ENCODE results near the gene LHX4.

Gene LHX4

GRCh38 chr1:180257486-180257885, 27.4 kb downstream of the LHX4 start:
- no peak for DNase-seq (ENCODE audit: low read depth in 2 of 2)

DNA sequence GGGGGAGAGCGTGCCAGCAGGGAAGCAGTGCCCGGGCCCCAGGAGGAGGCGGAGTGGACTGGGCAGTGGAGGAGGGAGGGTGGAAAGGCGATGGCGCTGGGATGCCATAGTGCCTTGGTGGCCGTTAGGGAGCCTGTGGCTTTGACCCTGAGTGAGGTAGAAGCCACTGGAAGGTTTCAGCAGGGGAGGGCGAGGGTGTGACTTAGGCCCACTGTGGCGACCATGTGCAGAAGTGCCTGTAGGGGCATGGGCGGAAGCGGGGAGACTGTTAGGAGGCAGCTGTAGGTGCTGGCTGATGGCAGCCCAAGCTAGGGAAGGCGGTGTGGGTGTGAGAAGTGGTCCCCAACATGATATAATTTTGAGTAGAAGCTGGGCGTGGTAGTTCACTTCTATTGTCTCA, 28.2 kb downstream of the LHX4 start:
- DNase-seq (ENCODE audit: low read depth in 2 of 2), result no peak

DNA sequence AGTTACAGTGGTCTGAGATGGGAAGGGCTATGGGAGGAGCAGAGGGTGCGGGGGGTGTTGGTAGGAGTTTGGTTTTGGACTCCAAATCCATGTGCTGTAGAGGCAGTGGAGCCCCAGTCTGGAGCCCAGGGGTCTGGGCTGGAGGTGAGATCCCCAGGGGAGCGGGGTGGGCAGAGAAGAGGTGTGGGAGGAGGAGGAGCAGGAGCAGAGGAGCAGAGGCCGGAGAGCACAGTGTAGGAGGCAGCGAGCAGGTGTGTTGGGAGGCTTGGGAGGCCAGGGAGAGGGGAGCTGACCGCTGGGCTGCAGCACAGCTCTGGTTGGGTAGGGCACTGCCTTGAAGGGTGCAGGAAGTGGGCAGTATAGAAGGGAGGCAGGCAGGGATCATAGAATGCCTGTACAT, 28.9 kb downstream of the LHX4 start:
- no peak for DNase-seq (ENCODE audit: low read depth in 2 of 2)

GRCh38 chr1:180259431-180260338, 29.6 kb downstream of the LHX4 start:
- no peak for DNase-seq (ENCODE audit: low read depth in 2 of 2)

- no peak for DNase-seq (ENCODE audit: low read depth in 2 of 2)
These were observed 30.5 kb downstream of the LHX4 start for GRCh38 chr1:180260541-180260940.

DNA sequence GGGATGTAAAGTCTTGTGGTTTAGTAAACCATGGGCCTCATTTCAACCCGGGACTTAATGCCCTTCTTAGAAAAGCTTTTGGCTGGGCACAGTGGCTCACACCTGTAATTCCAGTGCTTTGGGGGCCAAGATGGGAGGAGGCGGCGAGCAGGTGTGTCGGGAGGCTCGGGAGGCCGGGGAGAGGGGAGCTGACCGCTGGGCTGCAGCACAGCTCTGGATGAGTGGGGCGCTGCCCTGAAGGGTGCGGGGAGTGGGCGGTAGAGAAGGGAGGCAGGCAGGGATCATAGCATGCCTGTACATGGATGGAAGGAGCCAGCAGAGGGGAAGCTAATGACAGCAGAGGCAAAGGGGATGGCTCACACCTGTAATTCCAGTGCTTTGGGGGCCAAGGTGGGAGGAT, 31.0 kb downstream of the LHX4 start:
- DNase-seq (ENCODE audit: low read depth in 2 of 2), result no peak

DNA sequence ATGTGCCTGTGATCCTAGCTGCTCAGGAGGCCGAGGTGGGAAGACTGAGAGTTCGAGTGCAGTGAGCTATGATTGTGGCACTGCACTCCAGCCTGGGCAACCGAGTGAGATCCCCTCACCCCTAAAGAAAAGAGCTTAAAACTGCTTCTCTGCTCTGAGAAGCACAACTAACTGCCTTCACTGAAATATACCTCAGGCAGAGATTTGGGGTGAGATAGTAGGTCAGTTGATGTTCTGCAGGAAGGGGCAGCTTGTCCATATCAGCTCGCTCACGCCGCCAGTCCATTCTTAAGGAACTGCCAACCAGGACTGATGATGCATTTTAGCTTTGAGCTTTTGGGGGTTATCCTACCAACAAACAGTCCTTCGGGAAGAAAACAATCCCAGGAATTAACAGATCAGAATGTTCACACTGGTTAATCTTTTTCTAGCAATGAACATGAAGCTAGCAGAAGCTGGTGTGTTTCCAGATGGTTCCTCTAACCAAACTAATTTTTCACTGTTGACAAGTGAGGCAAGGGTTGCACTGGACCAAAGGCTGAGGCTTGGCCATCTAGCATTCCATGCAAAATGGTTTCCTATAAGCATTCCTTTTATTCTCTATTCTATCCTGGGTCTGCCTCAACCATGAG, 31.6 kb downstream of the LHX4 start:
- no peak for DNase-seq (ENCODE audit: low read depth in 2 of 2)

- DNase-seq (ENCODE audit: low read depth in 2 of 2), result no peak
These were observed 32.8 kb downstream of the LHX4 start for GRCh38 chr1:180262628-180263488.

DNA sequence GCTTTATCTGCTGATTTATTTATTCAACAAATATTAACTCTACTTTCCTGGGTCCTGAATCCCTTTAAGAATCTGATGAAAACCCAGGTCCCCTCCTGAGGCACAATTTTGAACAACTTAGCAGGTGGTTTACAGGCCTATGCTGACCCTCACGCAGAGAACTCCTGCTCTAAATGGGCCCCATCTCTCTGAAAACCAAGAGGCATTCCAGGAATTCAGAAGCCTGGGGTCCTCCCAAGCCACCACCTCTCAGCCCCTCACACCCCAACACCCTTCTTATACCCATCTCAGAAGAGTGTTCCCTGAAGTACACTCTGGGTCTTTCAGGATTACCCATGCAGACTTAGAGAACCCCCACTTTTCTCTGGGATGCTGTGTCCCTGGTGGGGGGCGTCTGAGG, 34.5 kb downstream of the LHX4 start:
- no peak for DNase-seq (ENCODE audit: low read depth in 2 of 2)

- DNase-seq (ENCODE audit: low read depth in 2 of 2), result no peak
These were observed 35.1 kb downstream of the LHX4 start for GRCh38 chr1:180265201-180265600.

GRCh38 chr1:180265871-180266270, 35.8 kb downstream of the LHX4 start:
- no peak for DNase-seq (ENCODE audit: low read depth in 2 of 2)

- DNase-seq (ENCODE audit: low read depth in 2 of 2), result no peak
These were observed 36.5 kb downstream of the LHX4 start for GRCh38 chr1:180266275-180267210.

GRCh38 chr1:180267211-180267561, 37.1 kb downstream of the LHX4 start:
- DNase-seq (ENCODE audit: low read depth in 2 of 2), result no peak

GRCh38 chr1:180267761-180268555, 37.9 kb downstream of the LHX4 start:
- no peak for DNase-seq (ENCODE audit: low read depth in 2 of 2)

DNA sequence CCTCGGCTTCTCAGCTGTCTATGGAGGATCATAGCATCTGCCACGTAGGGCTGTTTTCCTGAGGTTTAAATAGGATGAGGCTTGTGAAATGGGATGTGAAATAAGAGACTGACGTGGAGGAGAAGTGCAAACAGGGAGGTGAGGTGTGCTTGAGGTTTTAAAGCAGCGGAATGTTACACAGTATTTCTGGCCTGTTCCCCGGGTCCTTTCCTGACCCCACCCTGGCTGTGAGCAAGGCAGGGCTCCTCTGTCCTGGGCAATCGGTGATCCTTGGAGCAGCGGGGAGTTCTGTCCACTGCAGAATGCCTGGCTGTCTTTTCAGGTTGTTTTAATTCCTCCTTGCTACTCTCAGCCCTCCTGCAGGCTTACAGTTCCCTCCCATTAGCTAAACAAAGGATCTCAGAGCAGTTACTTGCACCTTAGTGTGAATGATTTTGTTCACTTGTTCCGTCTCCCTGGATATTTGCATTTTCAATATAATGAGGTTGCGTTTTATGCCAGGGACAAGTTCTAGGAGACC, 38.6 kb downstream of the LHX4 start:
- no peak for DNase-seq (ENCODE audit: low read depth in 2 of 2)

DNA sequence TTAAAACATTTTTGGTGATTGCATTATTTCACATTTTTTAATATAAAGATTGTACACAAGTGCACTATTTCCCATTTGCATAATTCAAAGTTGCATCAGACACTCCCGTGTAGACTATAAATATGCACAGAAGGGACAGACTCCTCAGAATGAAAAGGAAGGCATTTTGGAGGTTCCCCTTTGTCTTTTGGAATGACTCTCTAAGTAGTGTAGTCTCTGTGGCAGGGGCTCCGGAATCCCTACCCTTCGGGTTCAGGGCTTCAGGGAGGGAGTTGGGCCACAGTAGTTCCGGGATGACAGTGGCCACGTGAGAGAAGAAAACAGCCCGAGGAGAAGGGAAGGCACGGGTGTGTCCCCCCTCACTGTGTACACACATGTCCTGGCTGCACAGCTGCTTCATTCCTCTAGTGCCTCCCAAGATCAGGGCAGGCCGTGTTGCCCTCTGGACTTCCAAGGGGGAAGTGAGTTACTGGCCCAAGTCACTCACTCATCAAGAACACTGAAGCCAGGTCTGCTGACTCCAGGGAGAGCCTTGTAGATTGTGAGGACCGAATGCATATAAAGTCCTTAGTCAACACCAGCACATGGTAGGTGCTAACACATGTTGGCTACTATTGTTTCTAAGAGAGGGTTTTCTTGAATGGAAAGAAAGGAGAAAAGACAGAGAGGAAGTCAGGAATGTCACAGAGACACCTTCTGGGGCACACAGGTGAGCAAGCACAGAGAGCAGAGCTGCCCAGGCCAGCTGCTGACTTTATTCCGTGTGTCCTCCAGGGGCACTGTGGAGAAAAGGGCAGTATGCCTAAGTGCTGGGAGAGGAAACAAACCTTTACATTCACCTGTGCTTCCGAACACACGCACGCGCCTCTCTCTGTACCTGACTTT, 39.8 kb downstream of the LHX4 start:
- no peak for DNase-seq (ENCODE audit: low read depth in 2 of 2)

- DNase-seq (ENCODE audit: low read depth in 2 of 2), result no peak
These were observed 40.6 kb downstream of the LHX4 start for GRCh38 chr1:180270530-180271271.
